Activated CD4-positive, alpha-beta memory T cell treated with anti-CD3 and anti-CD28 coated beads for 36 hours (primary cell): ENCODE measurements around the gene NFIC. TPM values are rescaled to one million over a fixed set of nuclear protein-coding genes. Genes with fewer than 3 reads are reported as not detected.
A peak's percentile ranks its signal among the peaks of the same experiment; 100 is the strongest.

Source experiments
- CTCF ChIA-PET: fragments of 350-600 bp; sonication (Branson Sonifier 250); formaldehyde crosslinking; loops from one replicate; lab custom pipeline; 2021; ENCODE audit warnings: antibody characterized with exemption, inconsistent platforms; lab: Charles Lee
- POLR2A ChIA-PET: fragments of 350-600 bp; sonication (Branson Sonifier 250); formaldehyde crosslinking; loops from one replicate; lab custom pipeline; 2021; ENCODE audit warnings: antibody characterized with exemption; lab: Charles Lee
- DNase-seq: peaks from one replicate; pipeline ENCODE4 v3.0.0-alpha.2; 2020
- H3K27ac Mint-ChIP-seq: one replicate; pipeline ENCODE4 v1.8.0; 2021; ENCODE audit warnings: mixed read lengths
- H3K27me3 Mint-ChIP-seq: one replicate; pipeline ENCODE4 v1.8.0; 2021; ENCODE audit warnings: mixed read lengths
- H3K36me3 Mint-ChIP-seq: one replicate; pipeline ENCODE4 v1.8.0; 2021; ENCODE audit warnings: mixed read lengths
- H3K4me1 Mint-ChIP-seq: one replicate; pipeline ENCODE4 v1.8.0; 2021; ENCODE audit warnings: low read depth, mixed read lengths
- H3K4me3 Mint-ChIP-seq: one replicate; pipeline ENCODE4 v1.8.0; 2021; ENCODE audit warnings: mild to moderate bottlenecking, mixed read lengths
- H3K9me3 Mint-ChIP-seq: one replicate; pipeline ENCODE4 v1.8.0; 2021; ENCODE audit warnings: mixed read lengths
- intact Hi-C: fragments of 100-400 bp; cut with micrococcal nuclease; formaldehyde crosslinking; loops from one replicate; pipeline ENCODE4 v1.15.1; 2023
- total RNA-seq, 2 experiments: library from RNA; stranded (reverse); gene quantifications; one replicate each; pipeline ENCODE4 v1.2.3, GENCODE V29; 2021

NFIC gene
- total RNA-seq, 2 experiments from 2014 or later: 19.7 to 19.9 TPM

DNA sequence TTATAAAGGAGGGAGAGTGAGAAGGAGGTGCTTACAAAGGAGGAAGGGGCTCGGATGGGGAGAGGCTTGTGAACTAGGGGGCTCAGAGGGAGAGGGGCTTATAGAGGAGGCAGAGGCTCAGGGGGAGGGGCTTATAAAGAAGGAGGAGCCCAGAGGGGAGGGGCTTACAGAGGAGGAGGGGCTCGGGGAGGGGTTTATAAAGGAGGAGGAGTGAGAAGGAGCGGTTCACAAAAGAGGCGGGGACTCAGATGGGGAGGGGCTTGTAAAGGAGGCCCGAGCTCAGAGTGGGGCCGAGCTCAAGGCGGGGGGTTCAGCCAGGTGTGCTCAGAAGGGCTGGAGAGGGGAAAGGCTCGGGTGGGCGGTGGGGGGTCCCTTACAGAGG lies 113.4 kb downstream of the NFIC start:
- Mint-ChIP-seq H3K9me3 (no peaks in the 10 kb centered on the region), H3K4me3 (no peak overlapping the region), H3K4me1 (peaks cover 7% of the 10 kb centered on the region), H3K27me3 (peaks cover 2% of the 10 kb centered on the region), H3K27ac (no peak overlapping the region), H3K36me3 (no peaks in the 10 kb centered on the region)
- CTCF ChIA-PET: interaction anchor here (0.7 to 1.9 kb wide), 3 partner anchors 9 to 175 kb away, joined by 3 to 8 read pairs (median 5); no protein-coding TSS in a partner anchor
- intact Hi-C loops: no loop called here
- POLR2A ChIA-PET: no interaction called here
- peak; percentile 46 for DNase-seq

DNA sequence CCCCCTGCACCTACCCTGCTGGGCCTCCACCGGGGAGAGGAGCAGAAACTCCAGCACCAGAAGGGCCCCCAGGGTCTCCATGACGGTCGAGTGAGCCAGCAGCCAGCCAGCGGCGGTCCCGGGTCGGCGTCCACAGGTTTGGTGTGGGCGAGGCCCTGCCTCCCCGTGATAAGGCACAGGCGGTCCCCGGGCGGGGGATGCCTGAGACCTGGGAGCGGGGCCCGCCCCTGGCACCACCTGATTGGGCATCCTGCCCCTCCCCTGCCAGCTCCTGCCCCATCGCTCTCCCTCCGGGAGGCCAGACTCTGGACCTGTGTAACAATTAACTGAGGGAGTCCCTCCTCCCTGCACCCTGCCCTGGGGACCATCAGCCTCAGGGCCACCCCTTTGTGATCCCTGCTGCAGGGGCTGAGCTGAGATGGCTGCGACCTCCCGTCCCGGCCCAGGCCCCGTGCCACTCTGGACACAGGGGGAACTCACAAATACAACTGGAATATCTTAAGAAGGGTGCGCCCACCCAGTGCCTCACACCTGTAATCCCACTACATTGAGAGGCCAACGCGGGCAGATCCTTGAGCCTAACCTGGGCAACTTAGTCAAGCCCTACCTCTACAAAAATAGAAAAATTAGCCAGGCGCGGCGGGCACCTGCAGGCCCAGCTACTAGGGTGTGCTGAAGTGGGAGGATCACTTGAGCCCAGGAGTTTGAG lies 114.2 kb downstream of the NFIC start, which contains the start of gene SMIM24:
Gene SMIM24, minus strand, starts transcription at position 143 of the 709 bp plus-strand sequence. Its CDS starts 62 bp downstream, at position 81.
- no peak within 1 kb of the TSS for H3K4me3 Mint-ChIP-seq
- H3K9me3 Mint-ChIP-seq: no peaks in the 10 kb centered on the region
- POLR2A ChIA-PET: no interaction called here
- no peaks in the 10 kb centered on the region for H3K36me3 Mint-ChIP-seq
- H3K27me3 Mint-ChIP-seq: peaks cover 4% of the 10 kb centered on the region
- no peak for DNase-seq
- CTCF ChIA-PET: interaction anchor here (0.5 to 1.9 kb wide), 3 partner anchors 9 to 176 kb away, joined by 4 to 8 read pairs (median 5); no protein-coding TSS in a partner anchor
- no peak within 1 kb of the TSS for H3K27ac Mint-ChIP-seq
- intact Hi-C loops: no loop called here
- peaks cover 7% of the 10 kb centered on the region for H3K4me1 Mint-ChIP-seq

- H3K27ac Mint-ChIP-seq: no peak overlapping the region
- intact Hi-C loops: no loop called here
- no peak overlapping the region for H3K4me3 Mint-ChIP-seq
- no peaks in the 10 kb centered on the region for H3K36me3 Mint-ChIP-seq
- H3K4me1 Mint-ChIP-seq: peaks cover 7% of the 10 kb centered on the region
- DNase-seq: no peak
- ChIA-PET CTCF (interaction anchor here (0.5 kb wide), 1 partner anchor 176 kb away, joined by 4 read pairs; no protein-coding TSS in a partner anchor), POLR2A (no interaction called here)
- H3K9me3 Mint-ChIP-seq: no peaks in the 10 kb centered on the region
- peaks cover 4% of the 10 kb centered on the region for H3K27me3 Mint-ChIP-seq
These were observed 115.1 kb downstream of the NFIC start for GRCh38 chr19:3481241-3482090.

DNA sequence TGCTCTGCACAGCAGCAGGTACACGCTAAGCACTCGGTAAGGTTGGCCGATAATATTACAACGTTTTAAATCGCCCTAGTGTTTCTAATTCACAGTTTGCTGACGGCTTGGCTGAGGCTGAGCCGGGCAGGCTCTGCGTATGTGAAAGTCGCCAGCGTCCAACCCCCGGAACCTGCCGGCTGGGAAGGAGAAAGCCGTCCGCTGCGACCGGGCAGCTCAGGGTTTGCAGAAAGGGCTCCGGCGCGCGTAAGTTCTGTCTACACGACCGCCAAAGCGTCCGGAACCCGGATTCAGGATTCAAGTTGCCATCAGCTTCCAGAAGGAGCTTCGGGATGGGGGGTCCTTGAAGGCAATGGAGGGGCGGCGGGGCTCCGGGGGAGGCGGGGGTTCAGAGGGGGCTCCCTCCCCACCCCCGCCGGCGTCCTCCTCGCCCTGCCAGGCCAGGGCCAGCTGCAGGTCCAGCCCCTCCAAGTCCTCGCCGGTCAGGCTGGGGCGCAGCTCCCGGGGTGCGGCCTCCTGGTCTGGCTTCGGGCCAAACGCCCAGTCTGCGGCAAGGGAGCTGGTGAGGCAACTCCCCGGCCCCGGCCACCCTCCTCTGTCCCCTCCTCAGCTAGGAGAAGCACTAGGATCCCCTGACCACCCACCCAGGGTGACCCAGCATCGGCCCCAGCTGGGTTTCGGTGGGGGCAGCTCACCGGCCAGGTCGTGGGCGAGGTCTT lies 116.3 kb downstream of the NFIC start:
- intact Hi-C loops: no loop called here
- no peak for DNase-seq
- ChIA-PET POLR2A (no interaction called here), CTCF (interaction anchor here (1.7 to 2.4 kb wide), 2 partner anchors 10 to 177 kb away, joined by 6 to 15 read pairs; no protein-coding TSS in a partner anchor)
- Mint-ChIP-seq H3K27ac (no peak overlapping the region), H3K27me3 (peaks cover 4% of the 10 kb centered on the region), H3K9me3 (no peaks in the 10 kb centered on the region), H3K4me1 (peaks cover 7% of the 10 kb centered on the region), H3K4me3 (no peak overlapping the region), H3K36me3 (no peaks in the 10 kb centered on the region)

GRCh38 chr19:3483226-3483628 lies 116.8 kb downstream of the NFIC start, which contains the start of gene SMIM44:
SMIM44 (minus strand) TSS chr19:3483441; CDS start chr19:3483403, 38 bp downstream.
- Mint-ChIP-seq H3K4me1 (peaks cover 3% of the 10 kb centered on the region), H3K27me3 (peaks cover 2% of the 10 kb centered on the region), H3K4me3 (no peak within 1 kb of the TSS), H3K36me3 (no peaks in the 10 kb centered on the region), H3K27ac (no peak within 1 kb of the TSS), H3K9me3 (no peaks in the 10 kb centered on the region)
- intact Hi-C loops: no loop called here
- ChIA-PET POLR2A (no interaction called here), CTCF (interaction anchor here (1.2 to 3.5 kb wide), 4 partner anchors 11 to 178 kb away, joined by 4 to 32 read pairs (median 10); no protein-coding TSS in a partner anchor)
- DNase-seq: no peak

DNA sequence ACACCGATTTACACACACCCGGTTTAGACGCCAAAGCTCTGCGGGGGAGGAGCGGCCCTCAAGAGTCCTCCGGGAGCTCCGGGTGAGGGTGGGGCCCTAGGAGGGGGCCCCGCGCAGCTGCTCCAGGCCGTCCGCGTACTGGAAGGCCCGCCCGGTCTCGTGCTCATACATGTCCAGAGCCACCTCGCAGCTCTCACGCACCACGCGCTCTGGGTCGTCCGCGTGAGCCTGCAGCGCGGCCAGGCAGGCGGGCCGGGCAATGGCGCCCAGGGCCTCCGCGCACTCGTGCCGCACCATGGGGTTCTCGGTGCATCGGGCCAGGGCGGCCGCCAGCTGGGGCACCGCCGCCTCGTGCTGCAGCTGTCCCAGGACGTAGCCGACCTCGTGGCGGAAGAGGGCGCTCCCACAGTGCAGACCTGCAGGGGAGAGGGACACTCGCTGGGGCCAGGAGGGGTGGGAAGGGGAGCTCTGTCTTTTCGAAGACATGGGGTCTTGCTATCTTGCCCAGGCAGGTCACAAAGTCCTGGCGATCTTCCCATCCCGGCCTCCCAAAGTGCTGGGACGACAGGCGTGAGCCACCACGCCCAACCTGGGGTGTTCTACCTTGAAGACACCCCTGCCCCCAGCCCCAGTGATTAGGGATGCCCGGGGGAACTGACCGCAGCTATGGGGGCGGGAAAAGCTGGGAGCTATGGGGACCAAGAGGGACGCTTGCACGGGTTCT lies 125.2 kb downstream of the NFIC start:
- Mint-ChIP-seq H3K9me3 (no peaks in the 10 kb centered on the region), H3K4me1 (peaks cover 6% of the 10 kb centered on the region), H3K4me3 (no peak overlapping the region), H3K36me3 (peaks cover 21% of the 10 kb centered on the region), H3K27me3 (no peaks in the 10 kb centered on the region), H3K27ac (no peak overlapping the region)
- intact Hi-C loops: no loop called here
- CTCF ChIA-PET: no interaction called here
- no peak for DNase-seq
- POLR2A ChIA-PET: interaction anchor here (2.0 kb wide), 1 partner anchor 8 kb away, joined by 5 read pairs; the partner anchor contains the start of gene DOHH

- peaks cover 21% of the 10 kb centered on the region for H3K36me3 Mint-ChIP-seq
- no peaks in the 10 kb centered on the region for H3K9me3 Mint-ChIP-seq
- DNase-seq: no peak
- ChIA-PET CTCF (no interaction called here), POLR2A (interaction anchor here (2.0 kb wide), 1 partner anchor 8 kb away, joined by 5 read pairs; the partner anchor contains the start of gene DOHH)
- no peaks in the 10 kb centered on the region for H3K27me3 Mint-ChIP-seq
- H3K4me3 Mint-ChIP-seq: no peak overlapping the region
- no peak overlapping the region for H3K27ac Mint-ChIP-seq
- H3K4me1 Mint-ChIP-seq: peaks cover 8% of the 10 kb centered on the region
- intact Hi-C loops: no loop called here
These were observed 125.9 kb downstream of the NFIC start for GRCh38 chr19:3492131-3492839.

DNA sequence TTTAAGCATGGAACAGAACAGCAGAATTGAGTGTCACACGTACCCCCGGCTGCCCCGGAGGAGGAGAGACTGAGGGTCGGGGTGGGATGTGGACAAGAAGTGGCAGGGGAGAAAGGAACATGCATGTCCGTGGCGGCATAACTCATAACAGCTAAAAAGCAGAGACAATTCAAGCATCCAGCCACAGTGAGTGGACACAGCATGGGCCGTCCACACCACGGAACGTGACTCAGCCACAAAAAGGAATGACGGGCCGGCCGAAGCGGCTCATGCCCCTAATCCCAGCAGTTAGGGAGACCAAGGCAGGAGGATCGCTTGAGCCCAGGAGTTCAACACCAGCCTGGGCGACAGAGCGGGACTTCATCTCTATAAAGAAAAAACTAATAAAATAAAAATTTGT lies 126.5 kb downstream of the NFIC start:
- no peaks in the 10 kb centered on the region for H3K27me3 Mint-ChIP-seq
- no peak overlapping the region for H3K4me3 Mint-ChIP-seq
- peaks cover 10% of the 10 kb centered on the region for H3K4me1 Mint-ChIP-seq
- intact Hi-C loops: no loop called here
- DNase-seq: no peak
- H3K9me3 Mint-ChIP-seq: no peaks in the 10 kb centered on the region
- ChIA-PET CTCF (no interaction called here), POLR2A (no interaction called here)
- H3K36me3 Mint-ChIP-seq: peaks cover 21% of the 10 kb centered on the region
- H3K27ac Mint-ChIP-seq: no peak overlapping the region

- CTCF ChIA-PET: interaction anchor here (2.2 kb wide), 1 partner anchor 9 kb away, joined by 32 read pairs; the partner anchor contains the start of gene SMIM44
- Mint-ChIP-seq H3K27ac (no peak overlapping the region), H3K9me3 (no peaks in the 10 kb centered on the region), H3K27me3 (no peaks in the 10 kb centered on the region), H3K36me3 (peaks cover 21% of the 10 kb centered on the region), H3K4me1 (peaks cover 10% of the 10 kb centered on the region), H3K4me3 (no peak overlapping the region)
- DNase-seq: no peak
- POLR2A ChIA-PET: no interaction called here
- intact Hi-C loops: no loop called here
These were observed 127.3 kb downstream of the NFIC start for GRCh38 chr19:3493651-3494050.

DNA sequence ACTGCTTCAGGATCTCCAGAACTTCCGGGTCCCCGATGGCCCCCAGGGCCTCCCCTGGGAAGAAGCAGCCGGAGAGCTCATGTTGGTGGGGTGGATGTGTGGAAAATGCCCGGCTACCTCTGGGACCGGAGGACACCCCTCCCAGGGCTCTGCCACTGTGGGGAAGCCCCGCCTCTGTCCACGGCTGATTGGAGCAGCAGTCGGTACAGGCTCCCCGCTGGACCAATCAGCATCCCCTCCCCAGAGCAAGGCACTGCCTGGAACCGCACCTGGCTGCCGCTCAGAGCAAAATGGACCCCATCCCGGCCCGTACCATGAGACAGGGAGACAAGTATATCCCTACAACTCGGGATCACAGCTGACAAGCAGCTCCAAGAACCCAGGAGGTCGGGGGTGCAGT lies 127.7 kb downstream of the NFIC start:
- intact Hi-C loops: no loop called here
- H3K36me3 Mint-ChIP-seq: peaks cover 21% of the 10 kb centered on the region
- DNase-seq: peak; percentile 68
- H3K27ac Mint-ChIP-seq: peak overlapping the region; percentile 77
- H3K9me3 Mint-ChIP-seq: no peaks in the 10 kb centered on the region
- ChIA-PET POLR2A (no interaction called here), CTCF (interaction anchor here (1.0 to 2.2 kb wide), 3 partner anchors 9 to 189 kb away, joined by 3 to 32 read pairs (median 3); partner anchors contain the start of gene SMIM44)
- H3K27me3 Mint-ChIP-seq: no peaks in the 10 kb centered on the region
- peak overlapping the region; percentile 32 for H3K4me3 Mint-ChIP-seq
- H3K4me1 Mint-ChIP-seq: peaks cover 11% of the 10 kb centered on the region
